ENCODE measurements around the gene TMSB10.
A peak's percentile ranks its signal among the peaks of the same experiment; 100 is the strongest.

Gene TMSB10

GRCh38 chr2:84880395-84880644 lies 25.1 kb upstream of the TMSB10 start:
- ChIA-PET CTCF (interaction anchor here (0.6 kb wide), 1 partner anchor 448 kb away, joined by 3 read pairs; no protein-coding TSS in a partner anchor), POLR2A (no interaction called here)
- no peak for DNase-seq (ENCODE audit: extremely low spot score)
- TF ChIP-seq SUZ12 (IDR thresholded peaks at IDR 0.05) (no peak), ZNF384 (IDR thresholded peaks at IDR 0.05) (no peak), SP1 (IDR thresholded peaks at IDR 0.05) (no peak), ARNT (IDR thresholded peaks at IDR 0.05) (no peak), L3MBTL2 (conservative IDR thresholded peaks at IDR 0.05) (no peak), ELF4 (IDR thresholded peaks at IDR 0.05) (no peak), FOXA1 (IDR thresholded peaks at IDR 0.05) (no peak), FOXK2 (IDR thresholded peaks at IDR 0.05) (no peak), NFRKB (IDR thresholded peaks at IDR 0.05) (no peak), BHLHE40 (IDR thresholded peaks at IDR 0.05; ENCODE audit: borderline replicate concordance) (no peak), HDGF (IDR thresholded peaks at IDR 0.05; ENCODE audit: borderline replicate concordance) (no peak)

GRCh38 chr2:84880645-84881521 lies 24.6 kb upstream of the TMSB10 start, which contains the start of gene TRABD2A:
TSS of gene TRABD2A (minus strand) at chr2:84881084. CDS start at chr2:84881039, 45 bp downstream.
- ChIA-PET CTCF (interaction anchor here (0.6 kb wide), 1 partner anchor 448 kb away, joined by 3 read pairs; no protein-coding TSS in a partner anchor), POLR2A (no interaction called here)
- TF ChIP-seq L3MBTL2 (conservative IDR thresholded peaks at IDR 0.05) (peak; percentile 69), LEF1 (IDR thresholded peaks at IDR 0.05; ENCODE audit: borderline replicate concordance) (no peak)
- peak; percentile 26 for DNase-seq (ENCODE audit: extremely low spot score)

GRCh38 chr2:84881581-84882413 lies 23.7 kb upstream of the TMSB10 start:
- POLR2A ChIA-PET = interaction anchor here (1.1 to 1.2 kb wide), 2 partner anchors 12 to 44 kb away, joined by 3 to 4 read pairs; no protein-coding TSS in a partner anchor
- no peak for TF ChIP-seq FOXK2 (IDR thresholded peaks at IDR 0.05)
- CTCF ChIA-PET = interaction anchor here (0.6 to 1.7 kb wide), 7 partner anchors 8 to 181 kb away, joined by 3 to 11 read pairs (median 3); no protein-coding TSS in a partner anchor

GRCh38 chr2:84882414-84882738 lies 23.1 kb upstream of the TMSB10 start:
- CTCF ChIA-PET = interaction anchor here (0.6 to 1.7 kb wide), 7 partner anchors 8 to 181 kb away, joined by 3 to 11 read pairs (median 3); no protein-coding TSS in a partner anchor
- DNase-seq (ENCODE audit: extremely low spot score) = no peak
- POLR2A ChIA-PET = interaction anchor here (1.1 to 1.2 kb wide), 2 partner anchors 11 to 44 kb away, joined by 3 to 4 read pairs; no protein-coding TSS in a partner anchor
- TF ChIP-seq ZNF384 (IDR thresholded peaks at IDR 0.05) = no peak
- no peak for TF ChIP-seq HDGF (IDR thresholded peaks at IDR 0.05; ENCODE audit: borderline replicate concordance)
- no peak for TF ChIP-seq LEF1 (IDR thresholded peaks at IDR 0.05; ENCODE audit: borderline replicate concordance)
- no peak for TF ChIP-seq L3MBTL2 (conservative IDR thresholded peaks at IDR 0.05)
- no peak for TF ChIP-seq CTBP1 (IDR thresholded peaks at IDR 0.05; ENCODE audit: borderline replicate concordance)
- TF ChIP-seq NFRKB (IDR thresholded peaks at IDR 0.05) = no peak
- TF ChIP-seq ARNT (IDR thresholded peaks at IDR 0.05) = no peak
- TF ChIP-seq PKNOX1 (IDR thresholded peaks at IDR 0.05) = no peak
- TF ChIP-seq TARDBP (IDR thresholded peaks at IDR 0.05) = no peak
- no peak for TF ChIP-seq FOXM1 (IDR thresholded peaks at IDR 0.05; ENCODE audit: borderline replicate concordance)
- no peak for TF ChIP-seq SP1 (IDR thresholded peaks at IDR 0.05)
- TF ChIP-seq ELF4 (IDR thresholded peaks at IDR 0.05) = no peak
- TF ChIP-seq FOXK2 (IDR thresholded peaks at IDR 0.05) = no peak
- TF ChIP-seq SUZ12 (IDR thresholded peaks at IDR 0.05) = no peak

More at GRCh38 chr2:84881581-84882413, 23.7 kb upstream of the TMSB10 start:
- peak; percentile 73 for DNase-seq (ENCODE audit: extremely low spot score)

- ChIA-PET POLR2A (interaction anchor here (1.1 to 1.2 kb wide), 2 partner anchors 11 to 43 kb away, joined by 3 to 4 read pairs; no protein-coding TSS in a partner anchor), CTCF (interaction anchor here (0.6 to 1.7 kb wide), 6 partner anchors 9 to 182 kb away, joined by 3 to 11 read pairs (median 4); no protein-coding TSS in a partner anchor)
- DNase-seq (ENCODE audit: extremely low spot score) = no peak
- TF ChIP-seq BHLHE40 (IDR thresholded peaks at IDR 0.05; ENCODE audit: borderline replicate concordance) (no peak), CTBP1 (IDR thresholded peaks at IDR 0.05; ENCODE audit: borderline replicate concordance) (no peak), FOXA1 (IDR thresholded peaks at IDR 0.05) (no peak), SP1 (IDR thresholded peaks at IDR 0.05) (no peak), SUZ12 (IDR thresholded peaks at IDR 0.05) (no peak), ARNT (IDR thresholded peaks at IDR 0.05) (no peak), HDGF (IDR thresholded peaks at IDR 0.05; ENCODE audit: borderline replicate concordance) (no peak), PKNOX1 (IDR thresholded peaks at IDR 0.05) (no peak), TARDBP (IDR thresholded peaks at IDR 0.05) (no peak), NFRKB (IDR thresholded peaks at IDR 0.05) (no peak), LEF1 (IDR thresholded peaks at IDR 0.05; ENCODE audit: borderline replicate concordance) (no peak), L3MBTL2 (conservative IDR thresholded peaks at IDR 0.05) (no peak), ELF4 (IDR thresholded peaks at IDR 0.05) (no peak), FOXM1 (IDR thresholded peaks at IDR 0.05; ENCODE audit: borderline replicate concordance) (no peak), ZNF384 (IDR thresholded peaks at IDR 0.05) (no peak), FOXK2 (IDR thresholded peaks at IDR 0.05) (no peak)
These were observed 22.5 kb upstream of the TMSB10 start for GRCh38 chr2:84882775-84883550.

GRCh38 chr2:84884449-84884848 lies 21.0 kb upstream of the TMSB10 start:
- TF ChIP-seq FOXK2 (IDR thresholded peaks at IDR 0.05) (no peak), FOXA1 (IDR thresholded peaks at IDR 0.05) (no peak), NFRKB (IDR thresholded peaks at IDR 0.05) (no peak), LEF1 (IDR thresholded peaks at IDR 0.05; ENCODE audit: borderline replicate concordance) (no peak), TARDBP (IDR thresholded peaks at IDR 0.05) (no peak), PKNOX1 (IDR thresholded peaks at IDR 0.05) (no peak), CTBP1 (IDR thresholded peaks at IDR 0.05; ENCODE audit: borderline replicate concordance) (no peak), BHLHE40 (IDR thresholded peaks at IDR 0.05; ENCODE audit: borderline replicate concordance) (no peak), ARNT (IDR thresholded peaks at IDR 0.05) (no peak), SUZ12 (IDR thresholded peaks at IDR 0.05) (no peak), ELF4 (IDR thresholded peaks at IDR 0.05) (no peak), L3MBTL2 (conservative IDR thresholded peaks at IDR 0.05) (no peak)

More at GRCh38 chr2:84884449-84884848, 21.0 kb upstream of the TMSB10 start:
- POLR2A ChIA-PET = no interaction called here
- CTCF ChIA-PET = no interaction called here
- DNase-seq (ENCODE audit: extremely low spot score) = no peak

Data from HEK293T (cell line).